ENCODE results near the gene BTBD2. TPM values are rescaled to one million over a fixed set of nuclear protein-coding genes. Genes with fewer than 3 reads are reported as not detected.
A peak's percentile ranks its signal among the peaks of the same experiment; 100 is the strongest.

Gene BTBD2
- total and polyA plus RNA-seq, 2 of the 13 experiments (the other 11 are each of a cell fraction or from before 2014, with no cell fraction given): 28.1 to 45.3 TPM

- H3K27me3 ChIP-seq (ENCODE audit: control insufficient read depth in 1 of 2, insufficient read depth in 2 of 2, low read length in 2 of 2): no peaks in the 10 kb centered on the region
- TF ChIP-seq ZNF460 (CRISPR knock-in tag; IDR thresholded peaks at IDR 0.05; ENCODE audit: borderline replicate concordance) (peak; percentile 24; the same call in 1 of the 2 replicates), RFXAP (CRISPR knock-in tag; IDR thresholded peaks at IDR 0.05; ENCODE audit: borderline replicate concordance) (no peak), ZNF687 (CRISPR knock-in tag; IDR thresholded peaks at IDR 0.05) (peak; percentile 43), NCOA2 (CRISPR knock-in tag; IDR thresholded peaks at IDR 0.05) (no peak), PBX2 (CRISPR knock-in tag; IDR thresholded peaks at IDR 0.05) (no peak)
- H3K36me3 ChIP-seq (replicated peaks in 1 of 2; ENCODE audit: control insufficient read depth in 1 of 2, insufficient read depth in 2 of 2, low read length in 2 of 2): peaks cover 0 to 2% of the 10 kb centered on the region in 2 experiments; a peak in 1 of 5 replicates
- no TSS peak for BruUV-seq (replicated peaks)
- H4K20me1 ChIP-seq (ENCODE audit: insufficient read depth, low read length): peaks cover 17% of the 10 kb centered on the region
- H3K4me3 ChIP-seq (replicated peaks in 1 of 3; ENCODE audit: insufficient read depth in 1 of 3, low read depth in 2 of 3, low read length in 3 of 3): no peak overlapping the region
- no peak overlapping the region for H2AFZ ChIP-seq (ENCODE audit: low read length)
- ChIA-PET POLR2A (interaction anchor here (1.2 to 1.3 kb wide), 2 partner anchors 11 to 38 kb away, joined by 5 to 6 read pairs; no protein-coding TSS in a partner anchor), CTCF (ENCODE audit: low intra/inter-chr PET ratio, low total read pairs) (no interaction called here)
- peaks cover 82% of the 10 kb centered on the region for H3K4me1 ChIP-seq (ENCODE audit: insufficient read depth, low read length)
- H3K9ac ChIP-seq (ENCODE audit: insufficient read depth, low read depth, low read length): no peak overlapping the region
- H3K9me3 ChIP-seq (ENCODE audit: low read length): no peaks in the 10 kb centered on the region
- no peak for DNase-seq (ENCODE audit: low spot score)
- 76% methylated on average over 21 of the region's 24 CpGs for WGBS (ENCODE audit: low lambda C conversion rate)
- peaks cover 19% of the 10 kb centered on the region for H3K79me2 ChIP-seq (ENCODE audit: insufficient read depth, low read length)
- in situ Hi-C loops (cut with HindIII; ENCODE audit: extremely low pct_ligation_motif_present, low pct_unique_long_range_greater_than_20kb) (no loop called here), intact Hi-C loops (cut with micrococcal nuclease; ENCODE audit: unreplicated experiment) (no loop called here)
- no peak for FAIRE-seq
- H3K4me2 ChIP-seq (ENCODE audit: low read depth, low read length): no peak overlapping the region
- H3K27ac ChIP-seq (ENCODE audit: extremely low read length, insufficient read depth, low read length): no peak overlapping the region
- ATAC-seq: no peak
Measured at GRCh38 chr19:2053601-2054389, 38.3 kb upstream of the BTBD2 start.

Measured in HepG2 (cell line).